Measurements from ENCODE around the gene FBXO31. TPM values are rescaled to one million over a fixed set of nuclear protein-coding genes. Genes with fewer than 3 reads are reported as not detected.

The FBXO31 gene
- total and polyA plus RNA-seq, 3 experiments from 2014 or later = 27.4 to 40.9 (median 35.6) TPM

- Mint-ChIP-seq H3K27me3 (peaks cover 0 to 3% of the 10 kb centered on the region in 2 donors), H3K27ac (peak overlapping the region in 2 of 8 donors; percentile 54 to 94), H3K36me3 (peaks cover 0 to 40% (median 5%) of the 10 kb centered on the region in 3 donors), H3K4me3 (no peak overlapping the region), H3K9me3 (no peaks in the 10 kb centered on the region), H3K4me1 (peaks cover 37 to 71% (median 46%) of the 10 kb centered on the region in 3 donors)
- no peak for DNase-seq
- peaks cover 14% of the 10 kb centered on the region for H3K4me1 ChIP-seq (ENCODE audit: insufficient read depth, low read length)
- ChIA-PET POLR2A (no interaction called here), CTCF (no interaction called here)
- no peaks in the 10 kb centered on the region for H3K9me3 ChIP-seq (ENCODE audit: low read length)
- H3K27ac ChIP-seq (ENCODE audit: low read depth, low read length) = peak overlapping the region; percentile 16
- no peaks in the 10 kb centered on the region for H3K27me3 ChIP-seq (ENCODE audit: insufficient read depth, low read length, poor library complexity, severe bottlenecking)
- no peaks in the 10 kb centered on the region for H3K36me3 ChIP-seq (ENCODE audit: insufficient read depth, low read length)
- H3K4me3 ChIP-seq (ENCODE audit: low read length) = no peak overlapping the region
Measured at GRCh38 chr16:87376660-87377059, 6.9 kb downstream of the FBXO31 start.

DNA sequence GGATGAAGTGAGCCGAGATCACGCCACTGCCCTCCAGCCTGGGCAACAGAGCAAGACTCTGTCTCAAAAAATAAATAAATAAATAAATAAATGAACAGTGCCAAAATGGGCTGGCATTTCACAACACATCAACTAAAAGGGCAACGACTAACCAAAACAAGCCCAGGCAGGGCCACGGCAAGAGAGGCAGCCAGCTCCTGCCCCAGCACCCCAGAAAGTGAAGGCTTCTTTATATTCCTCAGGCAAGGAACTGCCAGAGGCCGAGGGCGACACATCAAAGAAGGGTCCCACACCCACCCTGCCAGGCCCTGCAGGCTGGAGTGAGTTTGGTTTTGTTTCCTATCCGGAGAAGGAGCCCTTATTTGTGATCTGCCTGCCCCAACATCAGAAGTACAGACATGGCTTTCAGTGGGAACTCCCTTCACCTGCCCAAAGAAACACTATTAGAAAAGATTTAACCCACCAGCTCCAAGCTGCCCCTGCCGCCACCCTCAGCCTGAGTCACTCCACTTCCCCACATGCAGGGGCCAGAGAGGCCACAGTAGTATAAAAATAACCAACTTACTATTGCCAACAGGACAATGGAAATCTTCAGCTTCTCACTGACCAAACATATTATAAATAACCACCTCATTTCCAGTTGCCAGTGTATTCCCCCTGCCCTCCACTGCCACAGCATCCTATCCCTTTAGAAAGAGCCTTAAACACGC, 8.0 kb downstream of the FBXO31 start:
- ChIA-PET POLR2A (no interaction called here), CTCF (interaction anchor here (1.3 to 1.4 kb wide), 2 partner anchors 8 to 11 kb away, joined by 3 read pairs; partner anchors contain the start of gene FBXO31)
- peak overlapping the region in 3 of 8 donors; percentile 38 to 79 (median 54) for H3K27ac Mint-ChIP-seq
- H3K27ac ChIP-seq (ENCODE audit: low read depth, low read length) = no peak overlapping the region
- peaks cover 0 to 2% of the 10 kb centered on the region in 2 donors for H3K27me3 Mint-ChIP-seq
- H3K4me3 ChIP-seq (ENCODE audit: low read length) = no peak overlapping the region
- peaks cover 31 to 70% (median 41%) of the 10 kb centered on the region in 3 donors for H3K4me1 Mint-ChIP-seq
- peak in 1 of 5 donors; percentile 13 for DNase-seq
- H3K36me3 Mint-ChIP-seq = peaks cover 0 to 39% (median 5%) of the 10 kb centered on the region in 3 donors
- no peaks in the 10 kb centered on the region for H3K9me3 Mint-ChIP-seq
- H3K36me3 ChIP-seq (ENCODE audit: insufficient read depth, low read length) = no peaks in the 10 kb centered on the region
- H3K9me3 ChIP-seq (ENCODE audit: low read length) = no peaks in the 10 kb centered on the region
- H3K27me3 ChIP-seq (ENCODE audit: insufficient read depth, low read length, poor library complexity, severe bottlenecking) = no peaks in the 10 kb centered on the region
- peak overlapping the region in 1 of 7 donors; percentile 59 for H3K4me3 Mint-ChIP-seq
- peaks cover 3% of the 10 kb centered on the region for H3K4me1 ChIP-seq (ENCODE audit: insufficient read depth, low read length)

DNA sequence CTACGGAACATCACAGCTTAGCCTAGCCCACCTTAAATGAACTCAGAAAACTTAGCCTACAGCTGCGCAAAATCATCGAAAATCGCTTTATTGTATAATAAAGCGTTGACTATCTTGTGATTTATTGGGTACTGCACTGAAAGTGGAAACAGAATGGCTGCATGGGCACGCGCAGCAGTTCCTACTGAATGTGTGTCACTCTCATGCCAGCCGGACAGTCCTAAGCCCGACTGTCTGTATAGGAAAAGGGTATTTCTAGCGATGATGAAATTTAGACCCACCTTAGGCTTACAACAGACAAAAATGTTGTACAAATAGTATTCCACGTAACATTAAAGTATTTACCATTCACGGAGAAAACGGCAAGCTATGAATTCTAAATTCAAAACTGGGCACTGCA, 9.3 kb downstream of the FBXO31 start:
- Histone ChIP-seq H3K27me3 (ENCODE audit: insufficient read depth, low read length, poor library complexity, severe bottlenecking) (no peaks in the 10 kb centered on the region), H3K4me3 (ENCODE audit: low read length) (no peak overlapping the region), H3K9me3 (ENCODE audit: low read length) (no peaks in the 10 kb centered on the region), H3K36me3 (ENCODE audit: insufficient read depth, low read length) (no peaks in the 10 kb centered on the region), H3K4me1 (ENCODE audit: insufficient read depth, low read length) (no peaks in the 10 kb centered on the region), H3K27ac (ENCODE audit: low read depth, low read length) (no peak overlapping the region)
- POLR2A ChIA-PET = interaction anchor here (0.5 kb wide), 1 partner anchor 390 kb away, joined by 3 read pairs; no protein-coding TSS in a partner anchor
- DNase-seq = peak in 1 of 5 donors; percentile 3
- Mint-ChIP-seq H3K36me3 (peaks cover 0 to 38% (median 5%) of the 10 kb centered on the region in 3 donors), H3K4me1 (peaks cover 33 to 68% (median 40%) of the 10 kb centered on the region in 3 donors), H3K9me3 (no peaks in the 10 kb centered on the region), H3K4me3 (no peak overlapping the region), H3K27ac (peak overlapping the region in 1 of 8 donors; percentile 23), H3K27me3 (peaks cover 0 to 2% of the 10 kb centered on the region in 2 donors)
- CTCF ChIA-PET = interaction anchor here (1.3 to 1.4 kb wide), 2 partner anchors 10 to 12 kb away, joined by 3 read pairs; partner anchors contain the start of gene FBXO31

DNA sequence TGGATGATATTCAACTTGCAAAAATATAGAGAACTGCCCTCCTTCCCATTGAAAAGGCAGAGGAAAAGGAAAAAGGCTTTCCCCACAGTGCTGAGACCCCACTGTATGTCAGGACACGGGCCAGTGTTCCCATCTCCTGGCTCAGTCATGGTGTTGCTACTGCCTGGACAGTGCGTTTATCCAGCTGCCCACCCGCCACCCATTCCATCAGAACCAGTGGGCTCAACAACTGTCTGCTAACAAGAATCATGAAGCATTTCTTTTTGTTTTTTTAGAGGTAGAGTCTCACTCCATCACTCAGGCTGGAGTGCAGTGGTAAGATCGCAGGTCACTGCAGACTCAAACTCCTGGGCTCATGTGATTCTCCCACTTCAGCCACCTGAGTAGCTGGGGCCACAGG, 11.3 kb downstream of the FBXO31 start:
- Mint-ChIP-seq H3K36me3 (peaks cover 0 to 38% (median 5%) of the 10 kb centered on the region in 3 donors), H3K27ac (no peak overlapping the region)

GRCh38 chr16:87371261-87371866, 12.2 kb downstream of the FBXO31 start:
- POLR2A ChIA-PET = no interaction called here
- H3K4me1 Mint-ChIP-seq = peaks cover 41 to 72% (median 45%) of the 10 kb centered on the region in 3 donors
- DNase-seq = peak in 1 of 5 donors; percentile 35
- CTCF ChIA-PET = no interaction called here
- Histone ChIP-seq H3K4me1 (ENCODE audit: insufficient read depth, low read length) (no peaks in the 10 kb centered on the region), H3K27me3 (ENCODE audit: insufficient read depth, low read length, poor library complexity, severe bottlenecking) (no peaks in the 10 kb centered on the region), H3K9me3 (ENCODE audit: low read length) (no peaks in the 10 kb centered on the region), H3K36me3 (ENCODE audit: insufficient read depth, low read length) (no peaks in the 10 kb centered on the region), H3K4me3 (ENCODE audit: low read length) (no peak overlapping the region), H3K27ac (ENCODE audit: low read depth, low read length) (no peak overlapping the region)
- H3K4me3 Mint-ChIP-seq = no peak overlapping the region
- no peaks in the 10 kb centered on the region for H3K9me3 Mint-ChIP-seq
- H3K27me3 Mint-ChIP-seq = no peaks in the 10 kb centered on the region
- peak overlapping the region in 4 of 8 donors; percentile 12 to 60 (median 34) for H3K27ac Mint-ChIP-seq
- peaks cover 0 to 36% (median 3%) of the 10 kb centered on the region in 3 donors for H3K36me3 Mint-ChIP-seq

More for the DNA sequence above, 11.3 kb downstream of the FBXO31 start:
- H3K27me3 ChIP-seq (ENCODE audit: insufficient read depth, low read length, poor library complexity, severe bottlenecking) = no peaks in the 10 kb centered on the region
- no peaks in the 10 kb centered on the region for H3K4me1 ChIP-seq (ENCODE audit: insufficient read depth, low read length)
- no peak overlapping the region for H3K4me3 Mint-ChIP-seq
- H3K4me3 ChIP-seq (ENCODE audit: low read length) = no peak overlapping the region
- no peaks in the 10 kb centered on the region for H3K9me3 Mint-ChIP-seq
- peaks cover 45 to 74% (median 49%) of the 10 kb centered on the region in 3 donors for H3K4me1 Mint-ChIP-seq
- ChIA-PET CTCF (no interaction called here), POLR2A (no interaction called here)
- DNase-seq = peak in 1 of 5 donors; percentile 3
- no peaks in the 10 kb centered on the region for H3K36me3 ChIP-seq (ENCODE audit: insufficient read depth, low read length)
- no peaks in the 10 kb centered on the region for H3K27me3 Mint-ChIP-seq
- no peaks in the 10 kb centered on the region for H3K9me3 ChIP-seq (ENCODE audit: low read length)
- no peak overlapping the region for H3K27ac ChIP-seq (ENCODE audit: low read depth, low read length)

DNA sequence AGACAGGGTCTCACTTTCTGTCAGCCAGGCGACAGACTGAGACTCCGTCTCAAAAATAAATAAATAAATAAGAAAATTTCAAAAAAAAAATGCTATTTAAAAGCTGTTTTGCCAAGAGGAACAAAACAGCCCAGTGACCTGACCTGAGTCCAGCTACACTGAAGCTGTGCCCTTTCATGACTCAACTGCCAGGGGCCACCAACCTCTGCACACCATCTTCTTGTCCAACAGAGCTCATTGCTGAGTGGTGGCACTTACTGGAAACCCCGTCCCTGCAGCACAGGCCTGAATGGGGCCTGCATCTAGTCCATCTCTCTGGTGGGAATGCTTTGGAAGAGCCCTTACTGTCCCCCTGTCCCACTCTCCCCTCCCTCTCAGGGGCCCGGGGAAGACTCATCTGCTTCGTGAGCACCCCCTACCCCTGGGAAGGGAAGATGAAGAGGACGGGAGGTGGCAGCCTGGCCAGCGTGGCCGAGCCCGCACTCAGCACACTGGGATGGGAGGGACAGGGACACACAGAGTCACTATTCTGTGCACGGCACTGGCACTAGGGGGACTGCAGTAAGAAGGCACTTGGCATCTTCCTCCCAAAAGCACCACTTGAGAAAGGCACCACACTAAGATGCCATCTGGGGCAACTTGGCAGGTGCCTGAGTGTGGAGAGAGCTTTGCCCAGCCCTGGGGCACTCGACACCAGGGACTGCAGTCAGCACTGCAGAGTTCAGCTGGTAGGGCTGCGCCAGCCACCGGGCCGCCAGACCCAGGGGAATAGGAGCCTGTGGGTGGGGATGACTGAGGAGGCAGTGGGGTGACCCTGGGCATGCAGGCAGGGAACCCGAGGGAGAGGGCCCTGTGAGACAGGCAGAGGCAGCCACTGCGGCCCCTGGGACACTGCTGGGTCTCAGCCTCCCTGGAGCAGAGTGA, 13.5 kb downstream of the FBXO31 start:
- DNase-seq = peak in 1 of 5 donors; percentile 37
- ChIA-PET POLR2A (no interaction called here), CTCF (no interaction called here)
- Histone ChIP-seq H3K4me3 (ENCODE audit: low read length) (no peak overlapping the region), H3K27ac (ENCODE audit: low read depth, low read length) (no peak overlapping the region), H3K27me3 (ENCODE audit: insufficient read depth, low read length, poor library complexity, severe bottlenecking) (no peaks in the 10 kb centered on the region), H3K9me3 (ENCODE audit: low read length) (no peaks in the 10 kb centered on the region), H3K36me3 (ENCODE audit: insufficient read depth, low read length) (no peaks in the 10 kb centered on the region), H3K4me1 (ENCODE audit: insufficient read depth, low read length) (no peaks in the 10 kb centered on the region)
- H3K36me3 Mint-ChIP-seq = peaks cover 0 to 39% (median 3%) of the 10 kb centered on the region in 3 donors
- no peaks in the 10 kb centered on the region for H3K9me3 Mint-ChIP-seq
- H3K27ac Mint-ChIP-seq = peak overlapping the region in 1 of 8 donors; percentile 38
- H3K4me1 Mint-ChIP-seq = peaks cover 40 to 75% (median 46%) of the 10 kb centered on the region in 3 donors
- H3K27me3 Mint-ChIP-seq = no peaks in the 10 kb centered on the region
- H3K4me3 Mint-ChIP-seq = peak overlapping the region in 1 of 7 donors; percentile 27

DNA sequence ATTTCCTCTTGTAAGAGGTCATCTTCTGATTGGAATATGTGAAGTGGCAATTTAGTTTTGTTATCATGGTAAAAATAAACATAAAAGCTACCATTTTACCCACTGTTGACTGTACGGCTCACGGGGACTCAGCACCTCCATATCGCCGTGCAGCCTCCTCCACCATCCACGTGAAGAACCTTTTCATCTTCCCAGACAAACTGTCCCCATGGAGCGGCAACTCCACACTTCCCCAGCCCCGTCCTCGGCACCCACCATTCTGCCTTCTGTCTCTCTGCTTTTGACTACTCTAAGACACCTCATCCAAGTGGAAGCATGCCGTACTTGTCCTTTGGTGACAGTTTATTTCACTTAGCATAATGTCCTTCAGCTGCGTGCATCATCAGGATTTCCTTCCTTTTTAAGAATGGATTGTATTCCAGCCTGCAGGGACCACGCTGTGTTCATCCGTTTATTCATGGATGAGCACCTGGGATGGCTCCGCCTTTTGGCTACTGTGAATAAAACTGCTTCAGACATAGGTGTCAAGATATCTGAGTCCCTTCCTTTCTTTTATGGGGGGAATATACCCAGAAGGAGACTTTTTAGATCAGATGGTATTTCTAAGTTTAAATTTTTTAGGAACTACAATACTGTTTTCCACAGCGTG, 14.3 kb downstream of the FBXO31 start:
- Histone ChIP-seq H3K4me3 (ENCODE audit: low read length) (no peak overlapping the region), H3K9me3 (ENCODE audit: low read length) (no peaks in the 10 kb centered on the region), H3K36me3 (ENCODE audit: insufficient read depth, low read length) (no peaks in the 10 kb centered on the region), H3K27ac (ENCODE audit: low read depth, low read length) (no peak overlapping the region), H3K27me3 (ENCODE audit: insufficient read depth, low read length, poor library complexity, severe bottlenecking) (no peaks in the 10 kb centered on the region), H3K4me1 (ENCODE audit: insufficient read depth, low read length) (no peaks in the 10 kb centered on the region)
- Mint-ChIP-seq H3K27ac (peak overlapping the region in 2 of 8 donors; percentile 19 to 25), H3K27me3 (no peaks in the 10 kb centered on the region), H3K9me3 (no peaks in the 10 kb centered on the region), H3K36me3 (peaks cover 0 to 44% (median 4%) of the 10 kb centered on the region in 3 donors), H3K4me3 (peak overlapping the region in 1 of 7 donors; percentile 59), H3K4me1 (peaks cover 39 to 80% (median 54%) of the 10 kb centered on the region in 3 donors)
- POLR2A ChIA-PET = no interaction called here
- CTCF ChIA-PET = no interaction called here
- peak in 1 of 5 donors; percentile 9 for DNase-seq

Data from CD8-positive, alpha-beta memory T cell (primary cell).